Measurements from ENCODE around the gene PHACTR1.

GRCh38 chr6:12760226-12760625 is 43.7 kb downstream of the PHACTR1 start:
- TF ChIP-seq CTCF (conservative IDR thresholded peaks at IDR 0.05; ENCODE audit: low read depth, low read length) (no peak), EZH2 (IDR thresholded peaks at IDR 0.05; ENCODE audit: low read length, unreplicated experiment) (no peak), EZH2phosphoT487 (IDR thresholded peaks at IDR 0.05; ENCODE audit: borderline replicate concordance, low read length) (no peak)

Data from PC-3 (cell line).